Measurements from ENCODE around the gene PSORS1C2. TPM values are rescaled to one million over a fixed set of nuclear protein-coding genes. Genes with fewer than 3 reads are reported as not detected.

Gene PSORS1C2
- total RNA-seq, 1 donor from 2014 or later = not detected

DNA sequence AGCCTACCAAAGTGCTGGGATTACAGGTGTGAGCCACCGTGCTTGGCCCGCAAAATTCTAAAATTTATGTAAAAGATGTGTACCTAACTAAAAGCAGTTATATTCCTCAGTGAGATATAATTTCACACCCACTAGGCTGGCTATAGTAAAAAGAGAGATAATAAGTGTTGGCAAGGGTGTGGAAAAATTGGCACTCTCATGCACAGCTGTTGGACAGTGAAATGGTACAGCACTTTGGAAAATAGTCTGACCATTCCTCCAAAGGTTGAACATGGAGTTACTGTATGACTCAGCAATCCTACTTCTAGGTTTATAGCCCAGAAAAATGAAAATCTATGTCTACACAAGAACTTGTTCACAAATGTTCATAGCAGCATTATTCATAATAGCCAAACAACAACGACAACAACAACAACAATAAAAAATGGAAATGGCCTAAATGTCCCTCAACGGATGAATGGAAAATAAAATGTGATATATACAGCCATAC, 40.4 kb downstream of the PSORS1C2 start:
- Histone ChIP-seq H3K4me1 (ENCODE audit: control insufficient read depth in 3 of 3, insufficient read depth in 3 of 3, low read length in 3 of 3) (peaks cover 0 to 12% (median 11%) of the 10 kb centered on the region in 3 donors), H3K9me3 (ENCODE audit: control insufficient read depth in 3 of 3, low read length in 3 of 3) (no peaks in the 10 kb centered on the region), H3K9ac (ENCODE audit: low read depth in 1 of 3, low read length in 3 of 3) (no peak overlapping the region), H3K27me3 (ENCODE audit: control insufficient read depth in 3 of 3, insufficient read depth in 3 of 3, low read length in 3 of 3) (peaks cover 0 to under 1% (median 0%) of the 10 kb centered on the region in 3 donors), H3K27ac (ENCODE audit: low read depth, low read length) (no peak overlapping the region), H3K36me3 (ENCODE audit: control insufficient read depth in 3 of 3, insufficient read depth in 3 of 3, low read length in 3 of 3) (no peaks in the 10 kb centered on the region), H3K4me3 (ENCODE audit: low read length in 3 of 3) (no peak overlapping the region)

DNA sequence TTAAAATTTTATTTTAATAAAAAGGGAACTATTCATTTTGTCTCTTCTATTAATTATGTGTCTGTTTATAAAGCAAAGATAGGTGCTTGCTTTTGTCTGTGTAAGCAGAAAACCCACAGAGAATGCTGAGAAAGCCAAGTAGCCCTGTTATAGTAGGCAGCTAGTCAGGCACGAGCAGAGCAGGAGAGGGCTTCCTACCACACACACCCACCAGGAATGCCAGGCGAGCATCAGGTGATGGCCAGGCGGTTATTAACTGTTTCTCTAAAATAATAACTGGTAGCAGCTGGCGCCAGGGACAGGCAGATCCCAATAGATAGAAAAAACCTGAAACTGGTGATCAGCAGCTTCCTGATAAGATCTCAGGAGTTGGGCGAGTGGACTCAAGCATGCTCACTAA, 42.2 kb downstream of the PSORS1C2 start:
- Histone ChIP-seq H3K9me3 (ENCODE audit: control insufficient read depth in 3 of 3, low read length in 3 of 3) (no peaks in the 10 kb centered on the region), H3K9ac (ENCODE audit: low read depth in 1 of 3, low read length in 3 of 3) (no peak overlapping the region), H3K4me3 (ENCODE audit: low read length in 3 of 3) (no peak overlapping the region), H3K27me3 (ENCODE audit: control insufficient read depth in 3 of 3, insufficient read depth in 3 of 3, low read length in 3 of 3) (no peaks in the 10 kb centered on the region), H3K4me1 (ENCODE audit: control insufficient read depth in 3 of 3, insufficient read depth in 3 of 3, low read length in 3 of 3) (peaks cover 0 to 12% (median 11%) of the 10 kb centered on the region in 3 donors), H3K27ac (ENCODE audit: low read depth, low read length) (no peak overlapping the region), H3K36me3 (ENCODE audit: control insufficient read depth in 3 of 3, insufficient read depth in 3 of 3, low read length in 3 of 3) (no peaks in the 10 kb centered on the region)

DNA sequence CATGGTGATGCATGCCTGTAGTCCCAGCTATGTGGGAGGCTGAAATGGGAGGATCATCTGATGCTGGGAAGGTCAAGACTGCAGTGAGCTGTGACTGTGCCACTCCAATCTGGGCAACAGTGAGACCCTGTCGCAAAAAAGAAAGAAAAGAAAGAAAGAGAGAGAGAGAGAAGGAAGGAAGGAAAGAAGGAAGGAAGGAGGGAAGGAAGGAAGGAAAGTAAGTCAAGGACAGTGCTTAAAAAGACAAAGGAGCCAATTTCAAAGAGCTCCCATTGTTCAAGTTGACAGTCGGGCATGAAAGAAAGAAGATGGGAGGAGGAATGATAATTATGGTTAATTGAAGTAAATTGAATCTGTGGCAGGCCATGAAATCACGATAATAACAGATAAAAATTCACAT, 42.7 kb downstream of the PSORS1C2 start:
- no peak overlapping the region for H3K9ac ChIP-seq (ENCODE audit: low read depth in 1 of 3, low read length in 3 of 3)
- H3K4me3 ChIP-seq (ENCODE audit: low read length in 3 of 3) = no peak overlapping the region
- H3K9me3 ChIP-seq (ENCODE audit: control insufficient read depth in 3 of 3, low read length in 3 of 3) = no peaks in the 10 kb centered on the region
- H3K27ac ChIP-seq (ENCODE audit: low read depth, low read length) = no peak overlapping the region
- H3K36me3 ChIP-seq (ENCODE audit: control insufficient read depth in 3 of 3, insufficient read depth in 3 of 3, low read length in 3 of 3) = no peaks in the 10 kb centered on the region
- H3K4me1 ChIP-seq (ENCODE audit: control insufficient read depth in 3 of 3, insufficient read depth in 3 of 3, low read length in 3 of 3) = peaks cover 0 to 12% (median 11%) of the 10 kb centered on the region in 3 donors
- H3K27me3 ChIP-seq (ENCODE audit: control insufficient read depth in 3 of 3, insufficient read depth in 3 of 3, low read length in 3 of 3) = no peaks in the 10 kb centered on the region

DNA sequence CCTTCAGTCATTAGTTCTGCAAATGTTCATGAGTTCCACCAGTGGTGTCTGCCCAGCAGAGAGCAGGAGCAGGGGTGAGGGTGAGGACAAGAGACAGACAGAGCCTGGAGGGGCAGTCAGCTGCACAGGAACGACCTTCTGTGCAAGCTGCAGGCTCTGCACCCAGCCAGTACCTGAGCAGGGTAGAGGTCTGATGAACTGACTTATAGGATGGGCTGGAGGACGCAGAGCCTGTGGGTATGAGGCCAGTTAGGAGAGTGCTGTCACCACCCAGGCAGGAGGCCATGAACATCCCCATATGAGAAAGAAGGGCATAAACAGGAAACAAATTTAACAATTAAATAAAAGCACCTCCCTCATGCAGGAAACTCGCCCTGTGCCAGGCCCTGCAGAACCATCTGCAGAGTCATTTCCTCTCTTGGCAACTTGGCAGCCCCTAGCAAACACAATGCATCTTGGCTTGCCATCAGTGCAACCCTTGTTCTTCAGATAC, 44.4 kb downstream of the PSORS1C2 start:
- peaks cover 0 to 12% (median 11%) of the 10 kb centered on the region in 3 donors for H3K4me1 ChIP-seq (ENCODE audit: control insufficient read depth in 3 of 3, insufficient read depth in 3 of 3, low read length in 3 of 3)
- no peaks in the 10 kb centered on the region for H3K27me3 ChIP-seq (ENCODE audit: control insufficient read depth in 3 of 3, insufficient read depth in 3 of 3, low read length in 3 of 3)
- no peak overlapping the region for H3K9ac ChIP-seq (ENCODE audit: low read depth in 1 of 3, low read length in 3 of 3)
- no peak overlapping the region for H3K27ac ChIP-seq (ENCODE audit: low read depth, low read length)
- H3K36me3 ChIP-seq (ENCODE audit: control insufficient read depth in 3 of 3, insufficient read depth in 3 of 3, low read length in 3 of 3) = no peaks in the 10 kb centered on the region
- H3K4me3 ChIP-seq (ENCODE audit: low read length in 3 of 3) = no peak overlapping the region
- no peaks in the 10 kb centered on the region for H3K9me3 ChIP-seq (ENCODE audit: control insufficient read depth in 3 of 3, low read length in 3 of 3)

DNA sequence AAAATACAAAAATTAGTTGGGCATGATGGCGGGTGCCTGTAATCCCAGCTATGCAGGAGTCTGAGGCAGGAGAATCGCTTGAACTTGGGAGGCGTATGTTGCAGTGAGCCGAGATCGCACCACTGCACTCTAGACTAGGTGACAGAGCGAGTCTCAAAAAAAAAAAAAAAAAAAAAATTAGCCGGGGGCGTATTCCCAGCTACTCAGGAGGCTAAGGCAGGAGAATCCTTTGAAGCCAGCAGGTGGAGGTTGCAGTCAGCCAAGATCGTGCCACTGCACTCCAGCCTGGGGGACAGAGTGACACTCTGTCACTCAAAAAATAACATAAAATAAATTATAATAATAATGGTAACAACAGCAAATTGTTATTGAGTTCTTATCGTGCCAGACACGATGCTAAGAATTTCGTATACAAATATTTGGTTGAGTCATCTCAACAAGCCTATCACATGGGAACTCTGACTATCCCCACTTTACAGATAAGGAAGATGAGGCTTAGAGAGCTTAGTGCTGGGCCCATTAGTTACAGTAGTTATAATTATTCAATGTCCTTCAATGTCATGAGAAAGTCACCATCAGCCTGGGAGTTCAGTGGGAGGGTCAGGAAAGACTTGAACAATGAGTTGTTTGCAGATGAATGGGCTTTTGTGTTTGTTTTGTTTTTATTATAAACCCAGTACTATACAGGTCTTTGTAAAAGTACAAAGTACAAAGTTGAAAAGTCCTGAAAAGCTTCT, 45.9 kb downstream of the PSORS1C2 start:
- Histone ChIP-seq H3K9me3 (ENCODE audit: control insufficient read depth in 3 of 3, low read length in 3 of 3) (no peaks in the 10 kb centered on the region), H3K9ac (ENCODE audit: low read depth in 1 of 3, low read length in 3 of 3) (no peak overlapping the region), H3K27me3 (ENCODE audit: control insufficient read depth in 3 of 3, insufficient read depth in 3 of 3, low read length in 3 of 3) (no peaks in the 10 kb centered on the region), H3K36me3 (ENCODE audit: control insufficient read depth in 3 of 3, insufficient read depth in 3 of 3, low read length in 3 of 3) (no peaks in the 10 kb centered on the region), H3K4me1 (ENCODE audit: control insufficient read depth in 3 of 3, insufficient read depth in 3 of 3, low read length in 3 of 3) (peaks cover 0 to 12% (median 11%) of the 10 kb centered on the region in 3 donors), H3K4me3 (ENCODE audit: low read length in 3 of 3) (no peak overlapping the region), H3K27ac (ENCODE audit: low read depth, low read length) (no peak overlapping the region)

DNA sequence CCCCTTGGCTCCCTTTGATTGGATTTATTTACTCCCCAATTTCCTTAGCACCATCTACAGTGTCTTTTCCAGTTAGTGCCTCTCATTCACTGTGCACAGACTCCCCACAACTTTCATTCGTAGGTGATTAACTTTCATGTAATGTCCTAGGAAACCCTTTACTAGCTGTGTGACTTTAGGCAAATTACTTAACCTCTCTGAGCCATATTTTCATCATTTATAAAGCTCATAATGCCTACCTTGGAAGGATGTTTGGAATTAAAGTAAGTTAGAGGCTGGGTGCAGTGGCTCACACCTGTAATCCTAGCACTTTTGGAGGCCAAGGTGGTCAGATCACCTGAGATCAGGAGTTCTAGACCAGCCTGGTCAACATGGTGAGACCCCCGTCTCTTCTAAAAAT, 46.6 kb downstream of the PSORS1C2 start:
- Histone ChIP-seq H3K9ac (ENCODE audit: low read depth in 1 of 3, low read length in 3 of 3) (no peak overlapping the region), H3K36me3 (ENCODE audit: control insufficient read depth in 3 of 3, insufficient read depth in 3 of 3, low read length in 3 of 3) (no peaks in the 10 kb centered on the region), H3K27me3 (ENCODE audit: control insufficient read depth in 3 of 3, insufficient read depth in 3 of 3, low read length in 3 of 3) (no peaks in the 10 kb centered on the region), H3K4me1 (ENCODE audit: control insufficient read depth in 3 of 3, insufficient read depth in 3 of 3, low read length in 3 of 3) (peaks cover 2 to 13% (median 11%) of the 10 kb centered on the region in 3 donors), H3K9me3 (ENCODE audit: control insufficient read depth in 3 of 3, low read length in 3 of 3) (no peaks in the 10 kb centered on the region), H3K4me3 (ENCODE audit: low read length in 3 of 3) (no peak overlapping the region), H3K27ac (ENCODE audit: low read depth, low read length) (no peak overlapping the region)

DNA sequence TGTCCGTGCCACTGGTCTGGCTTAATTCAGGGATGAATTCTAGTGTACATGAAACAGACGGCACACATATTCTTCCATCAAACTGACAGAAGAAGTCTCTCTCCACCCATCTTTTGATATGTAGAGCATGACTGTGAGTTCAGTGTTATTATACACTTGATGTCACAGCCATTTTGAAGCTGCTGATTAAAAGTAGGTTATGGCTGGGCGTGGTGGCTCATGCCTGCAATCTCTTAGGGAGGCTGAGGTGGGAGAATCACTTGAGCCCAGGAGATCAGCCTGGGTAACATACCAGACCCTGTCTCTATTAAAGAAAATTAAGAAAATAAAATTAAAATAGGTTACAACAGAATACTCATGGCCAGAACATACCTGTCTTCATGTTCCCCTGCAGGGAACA, 47.2 kb downstream of the PSORS1C2 start:
- Histone ChIP-seq H3K4me1 (ENCODE audit: control insufficient read depth in 3 of 3, insufficient read depth in 3 of 3, low read length in 3 of 3) (peaks cover 7 to 19% (median 14%) of the 10 kb centered on the region in 3 donors), H3K4me3 (ENCODE audit: low read length in 3 of 3) (no peak overlapping the region), H3K27ac (ENCODE audit: low read depth, low read length) (no peak overlapping the region), H3K27me3 (ENCODE audit: control insufficient read depth in 3 of 3, insufficient read depth in 3 of 3, low read length in 3 of 3) (no peaks in the 10 kb centered on the region), H3K9ac (ENCODE audit: low read depth in 1 of 3, low read length in 3 of 3) (no peak overlapping the region), H3K36me3 (ENCODE audit: control insufficient read depth in 3 of 3, insufficient read depth in 3 of 3, low read length in 3 of 3) (no peaks in the 10 kb centered on the region), H3K9me3 (ENCODE audit: control insufficient read depth in 3 of 3, low read length in 3 of 3) (no peaks in the 10 kb centered on the region)

DNA sequence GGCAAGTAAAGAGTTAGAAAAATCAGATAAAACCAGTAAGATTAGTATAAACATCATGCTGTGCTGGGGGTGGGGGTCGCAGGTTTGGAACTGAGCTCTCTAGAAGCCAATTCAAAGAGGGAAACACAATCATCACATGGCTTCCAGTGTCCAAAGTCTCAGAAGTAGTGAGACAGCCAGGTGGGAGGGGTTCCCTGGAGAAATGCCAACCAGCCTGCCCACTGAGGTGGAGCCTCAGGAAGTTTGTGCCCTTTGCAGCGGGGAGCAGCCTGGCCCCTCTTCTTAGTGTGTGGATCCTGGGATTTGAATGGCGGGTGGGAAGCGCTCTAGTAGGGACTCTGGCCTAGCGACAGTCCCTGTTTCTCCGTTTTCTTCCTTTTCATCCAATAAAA, 47.9 kb downstream of the PSORS1C2 start:
- Histone ChIP-seq H3K4me3 (ENCODE audit: low read length in 3 of 3) (no peak overlapping the region), H3K9ac (ENCODE audit: low read depth in 1 of 3, low read length in 3 of 3) (no peak overlapping the region), H3K27me3 (ENCODE audit: control insufficient read depth in 3 of 3, insufficient read depth in 3 of 3, low read length in 3 of 3) (no peaks in the 10 kb centered on the region), H3K36me3 (ENCODE audit: control insufficient read depth in 3 of 3, insufficient read depth in 3 of 3, low read length in 3 of 3) (no peaks in the 10 kb centered on the region), H3K9me3 (ENCODE audit: control insufficient read depth in 3 of 3, low read length in 3 of 3) (no peaks in the 10 kb centered on the region), H3K4me1 (ENCODE audit: control insufficient read depth in 3 of 3, insufficient read depth in 3 of 3, low read length in 3 of 3) (peaks cover 7 to 19% (median 14%) of the 10 kb centered on the region in 3 donors), H3K27ac (ENCODE audit: low read depth, low read length) (no peak overlapping the region)

DNA sequence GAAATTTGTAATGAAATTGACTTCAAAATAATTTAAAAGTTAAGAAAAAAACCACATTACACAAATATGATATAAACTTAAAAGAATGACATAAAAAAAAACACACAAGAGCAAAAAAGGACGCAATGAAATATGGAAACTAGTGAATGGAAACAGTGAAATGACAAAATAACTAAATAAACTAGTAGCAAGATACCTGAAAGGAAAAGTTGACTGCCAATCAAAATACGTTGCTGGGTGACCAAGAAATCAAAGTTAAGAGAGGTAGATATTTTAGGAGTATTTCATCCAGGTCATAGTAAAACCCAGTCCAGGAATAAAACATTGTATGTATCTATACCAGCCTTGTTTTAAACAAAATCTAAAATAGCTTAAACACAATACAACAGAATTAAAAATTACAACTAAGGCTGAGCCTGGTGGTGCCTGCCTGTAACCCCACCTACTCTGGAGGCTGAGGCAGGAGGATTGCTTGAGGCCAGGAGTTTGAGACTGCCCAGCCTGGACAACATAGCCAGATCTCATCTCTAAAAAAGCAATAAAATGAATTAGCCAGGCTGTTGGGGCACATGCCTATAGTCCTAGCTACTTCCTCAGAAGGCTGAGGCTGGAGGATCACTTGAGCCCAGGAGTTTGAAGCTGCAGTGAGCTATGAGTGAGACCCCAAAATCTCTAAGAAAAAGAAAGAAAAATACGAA, 48.4 kb downstream of the PSORS1C2 start:
- no peaks in the 10 kb centered on the region for H3K9me3 ChIP-seq (ENCODE audit: control insufficient read depth in 3 of 3, low read length in 3 of 3)
- H3K4me3 ChIP-seq (ENCODE audit: low read length in 3 of 3) = no peak overlapping the region
- H3K4me1 ChIP-seq (ENCODE audit: control insufficient read depth in 3 of 3, insufficient read depth in 3 of 3, low read length in 3 of 3) = peaks cover 7 to 19% (median 14%) of the 10 kb centered on the region in 3 donors
- no peaks in the 10 kb centered on the region for H3K36me3 ChIP-seq (ENCODE audit: control insufficient read depth in 3 of 3, insufficient read depth in 3 of 3, low read length in 3 of 3)
- no peak overlapping the region for H3K27ac ChIP-seq (ENCODE audit: low read depth, low read length)
- no peak overlapping the region for H3K9ac ChIP-seq (ENCODE audit: low read depth in 1 of 3, low read length in 3 of 3)
- H3K27me3 ChIP-seq (ENCODE audit: control insufficient read depth in 3 of 3, insufficient read depth in 3 of 3, low read length in 3 of 3) = no peaks in the 10 kb centered on the region
